ENCODE results near the gene SNRPD3.
"Not testable (repeated sequence)": the region's sequence is repeated elsewhere in the genome, so short reads cannot be mapped to it uniquely, and the experiment has no call there.

The SNRPD3 gene

GRCh38 chr22:24599514-24599913 lies 43.7 kb downstream of the SNRPD3 start:
- H3K4me3 ChIP-seq (ENCODE audit: low read length) = no peak overlapping the region
- no peaks in the 10 kb centered on the region for H3K9me3 ChIP-seq (ENCODE audit: control insufficient read depth, low read length)
- H3K9ac ChIP-seq (ENCODE audit: low read length) = no peak overlapping the region
- H3K27me3 ChIP-seq (ENCODE audit: control insufficient read depth, insufficient read depth, low read length) = no peaks in the 10 kb centered on the region
- H3K36me3 ChIP-seq (ENCODE audit: control insufficient read depth, insufficient read depth, low read length) = no peaks in the 10 kb centered on the region
- H3K4me1 ChIP-seq (ENCODE audit: control insufficient read depth, insufficient read depth, low read length) = peaks cover 20% of the 10 kb centered on the region

GRCh38 chr22:24599958-24600715 lies 44.3 kb downstream of the SNRPD3 start:
- not testable (repeated sequence) for H3K9ac ChIP-seq (ENCODE audit: low read length); H3K9me3 ChIP-seq (ENCODE audit: control insufficient read depth, low read length); H3K4me3 ChIP-seq (ENCODE audit: low read length); H3K27me3 ChIP-seq (ENCODE audit: control insufficient read depth, insufficient read depth, low read length); H3K36me3 ChIP-seq (ENCODE audit: control insufficient read depth, insufficient read depth, low read length)
- H3K4me1 ChIP-seq (ENCODE audit: control insufficient read depth, insufficient read depth, low read length) = peaks cover 16% of the 10 kb centered on the region

- Histone ChIP-seq H3K9ac (ENCODE audit: low read length) (no peak overlapping the region), H3K4me3 (ENCODE audit: low read length) (no peak overlapping the region), H3K36me3 (ENCODE audit: control insufficient read depth, insufficient read depth, low read length) (no peaks in the 10 kb centered on the region), H3K9me3 (ENCODE audit: control insufficient read depth, low read length) (no peaks in the 10 kb centered on the region), H3K4me1 (ENCODE audit: control insufficient read depth, insufficient read depth, low read length) (peaks cover 16% of the 10 kb centered on the region), H3K27me3 (ENCODE audit: control insufficient read depth, insufficient read depth, low read length) (no peaks in the 10 kb centered on the region)
Measured at GRCh38 chr22:24601217-24602104, 45.7 kb downstream of the SNRPD3 start.

- peaks cover 16% of the 10 kb centered on the region for H3K4me1 ChIP-seq (ENCODE audit: control insufficient read depth, insufficient read depth, low read length)
- not testable (repeated sequence) for H3K9ac ChIP-seq (ENCODE audit: low read length)
Measured at GRCh38 chr22:24602105-24602749, 46.4 kb downstream of the SNRPD3 start.

GRCh38 chr22:24602847-24603769 lies 47.3 kb downstream of the SNRPD3 start, which contains the start of gene GGT1:
Gene GGT1 (plus strand): TSS chr22:24603193. CDS start chr22:24611082, 7,889 bp downstream.
- H3K27me3 ChIP-seq (ENCODE audit: control insufficient read depth, insufficient read depth, low read length); H3K4me3 ChIP-seq (ENCODE audit: low read length); H3K9me3 ChIP-seq (ENCODE audit: control insufficient read depth, low read length); H3K9ac ChIP-seq (ENCODE audit: low read length); H3K36me3 ChIP-seq (ENCODE audit: control insufficient read depth, insufficient read depth, low read length): not testable (repeated sequence)
- H3K4me1 ChIP-seq (ENCODE audit: control insufficient read depth, insufficient read depth, low read length) = peaks cover 16% of the 10 kb centered on the region

More at GRCh38 chr22:24602105-24602749, 46.4 kb downstream of the SNRPD3 start:
- not testable (repeated sequence) for H3K9me3 ChIP-seq (ENCODE audit: control insufficient read depth, low read length); H3K27me3 ChIP-seq (ENCODE audit: control insufficient read depth, insufficient read depth, low read length); H3K4me3 ChIP-seq (ENCODE audit: low read length); H3K36me3 ChIP-seq (ENCODE audit: control insufficient read depth, insufficient read depth, low read length)

GRCh38 chr22:24603770-24604629 lies 48.2 kb downstream of the SNRPD3 start:
- H3K36me3 ChIP-seq (ENCODE audit: control insufficient read depth, insufficient read depth, low read length); H3K9me3 ChIP-seq (ENCODE audit: control insufficient read depth, low read length); H3K4me3 ChIP-seq (ENCODE audit: low read length); H3K9ac ChIP-seq (ENCODE audit: low read length); H3K27me3 ChIP-seq (ENCODE audit: control insufficient read depth, insufficient read depth, low read length): not testable (repeated sequence)
- peaks cover 16% of the 10 kb centered on the region for H3K4me1 ChIP-seq (ENCODE audit: control insufficient read depth, insufficient read depth, low read length)

GRCh38 chr22:24606340-24606739 lies 50.5 kb downstream of the SNRPD3 start:
- peaks cover 12% of the 10 kb centered on the region for H3K4me1 ChIP-seq (ENCODE audit: control insufficient read depth, insufficient read depth, low read length)
- not testable (repeated sequence) for H3K4me3 ChIP-seq (ENCODE audit: low read length); H3K9ac ChIP-seq (ENCODE audit: low read length); H3K27me3 ChIP-seq (ENCODE audit: control insufficient read depth, insufficient read depth, low read length); H3K9me3 ChIP-seq (ENCODE audit: control insufficient read depth, low read length); H3K36me3 ChIP-seq (ENCODE audit: control insufficient read depth, insufficient read depth, low read length)

GRCh38 chr22:24607429-24607983 lies 51.7 kb downstream of the SNRPD3 start:
- not testable (repeated sequence) for H3K36me3 ChIP-seq (ENCODE audit: control insufficient read depth, insufficient read depth, low read length); H3K4me1 ChIP-seq (ENCODE audit: control insufficient read depth, insufficient read depth, low read length); H3K9me3 ChIP-seq (ENCODE audit: control insufficient read depth, low read length); H3K9ac ChIP-seq (ENCODE audit: low read length); H3K27me3 ChIP-seq (ENCODE audit: control insufficient read depth, insufficient read depth, low read length); H3K4me3 ChIP-seq (ENCODE audit: low read length)

- not testable (repeated sequence) for H3K9ac ChIP-seq (ENCODE audit: low read length); H3K4me3 ChIP-seq (ENCODE audit: low read length); H3K27me3 ChIP-seq (ENCODE audit: control insufficient read depth, insufficient read depth, low read length); H3K9me3 ChIP-seq (ENCODE audit: control insufficient read depth, low read length); H3K36me3 ChIP-seq (ENCODE audit: control insufficient read depth, insufficient read depth, low read length); H3K4me1 ChIP-seq (ENCODE audit: control insufficient read depth, insufficient read depth, low read length)
Measured at GRCh38 chr22:24608327-24608726, 52.5 kb downstream of the SNRPD3 start.

GRCh38 chr22:24609888-24610287 lies 54.1 kb downstream of the SNRPD3 start:
- not testable (repeated sequence) for H3K27me3 ChIP-seq (ENCODE audit: control insufficient read depth, insufficient read depth, low read length); H3K36me3 ChIP-seq (ENCODE audit: control insufficient read depth, insufficient read depth, low read length); H3K4me1 ChIP-seq (ENCODE audit: control insufficient read depth, insufficient read depth, low read length); H3K9me3 ChIP-seq (ENCODE audit: control insufficient read depth, low read length); H3K4me3 ChIP-seq (ENCODE audit: low read length); H3K9ac ChIP-seq (ENCODE audit: low read length)

Measured in mucosa of stomach (tissue), 1 donor.